Stimulated activated naive CD8-positive, alpha-beta T cell treated with anti-CD3 and anti-CD28 coated beads, Interleukin-15, Interleukin-2, amounts not matched to agents 100 ng/mL and 50 ng/mL, for 24 hours (primary cell): ENCODE results near the gene CD109.

Experiments used
- H3K27ac Mint-ChIP-seq: one replicate; pipeline ENCODE4 v1.8.0; 2021; ENCODE audit warnings: mild to moderate bottlenecking, mixed read lengths
- H3K27me3 Mint-ChIP-seq: one replicate; pipeline ENCODE4 v1.8.0; 2021; ENCODE audit warnings: mixed read lengths
- H3K36me3 Mint-ChIP-seq: one replicate; pipeline ENCODE4 v1.8.0; 2021; ENCODE audit warnings: low read depth, mixed read lengths
- H3K4me1 Mint-ChIP-seq: one replicate; pipeline ENCODE4 v1.8.0; 2021; ENCODE audit warnings: low read depth, mixed read lengths
- H3K4me3 Mint-ChIP-seq: one replicate; pipeline ENCODE4 v1.8.0; 2021; ENCODE audit warnings: mild to moderate bottlenecking, mixed read lengths
- H3K9me3 Mint-ChIP-seq: one replicate; pipeline ENCODE4 v1.8.0; 2021; ENCODE audit warnings: mixed read lengths

Gene CD109

GRCh38 chr6:73695619-73696421 lies at the start of gene CD109:
Gene CD109 (plus strand): TSS chr6:73696203. CDS start chr6:73696216, 13 bp downstream.
- peaks cover 35% of the 10 kb centered on the region for H3K27me3 Mint-ChIP-seq
- peak within 1 kb of the TSS; percentile 94 for H3K4me3 Mint-ChIP-seq
- H3K9me3 Mint-ChIP-seq = no peaks in the 10 kb centered on the region
- H3K4me1 Mint-ChIP-seq = peaks cover 59% of the 10 kb centered on the region
- peak within 1 kb of the TSS; percentile 96 for H3K27ac Mint-ChIP-seq
- peaks cover 30% of the 10 kb centered on the region for H3K36me3 Mint-ChIP-seq

DNA sequence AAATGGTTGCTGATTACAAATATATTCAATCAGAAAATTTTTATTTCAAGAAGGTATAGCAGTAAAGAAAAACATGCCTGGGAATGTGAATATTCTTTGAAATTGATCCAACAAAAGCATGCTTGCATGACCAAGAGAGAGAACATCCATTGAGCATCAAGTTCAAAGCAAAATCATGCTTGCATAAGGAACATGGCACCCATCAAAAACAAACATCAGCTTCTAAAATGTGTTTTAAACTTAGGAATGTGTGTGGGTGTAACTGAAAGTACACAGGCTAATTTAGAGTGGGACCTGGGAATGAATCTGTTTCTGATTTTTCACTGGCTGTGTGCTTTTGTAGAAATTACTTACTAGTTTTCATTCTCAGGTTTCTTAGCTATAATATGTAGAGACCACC lies 47.8 kb upstream of the CD109 start:
- no peak overlapping the region for H3K27ac Mint-ChIP-seq
- peaks cover 27% of the 10 kb centered on the region for H3K4me1 Mint-ChIP-seq
- H3K4me3 Mint-ChIP-seq = no peak overlapping the region
- peaks cover 12% of the 10 kb centered on the region for H3K36me3 Mint-ChIP-seq
- no peaks in the 10 kb centered on the region for H3K27me3 Mint-ChIP-seq
- H3K9me3 Mint-ChIP-seq = no peaks in the 10 kb centered on the region

GRCh38 chr6:73649783-73650182 lies 46.2 kb upstream of the CD109 start:
- peaks cover 12% of the 10 kb centered on the region for H3K36me3 Mint-ChIP-seq

DNA sequence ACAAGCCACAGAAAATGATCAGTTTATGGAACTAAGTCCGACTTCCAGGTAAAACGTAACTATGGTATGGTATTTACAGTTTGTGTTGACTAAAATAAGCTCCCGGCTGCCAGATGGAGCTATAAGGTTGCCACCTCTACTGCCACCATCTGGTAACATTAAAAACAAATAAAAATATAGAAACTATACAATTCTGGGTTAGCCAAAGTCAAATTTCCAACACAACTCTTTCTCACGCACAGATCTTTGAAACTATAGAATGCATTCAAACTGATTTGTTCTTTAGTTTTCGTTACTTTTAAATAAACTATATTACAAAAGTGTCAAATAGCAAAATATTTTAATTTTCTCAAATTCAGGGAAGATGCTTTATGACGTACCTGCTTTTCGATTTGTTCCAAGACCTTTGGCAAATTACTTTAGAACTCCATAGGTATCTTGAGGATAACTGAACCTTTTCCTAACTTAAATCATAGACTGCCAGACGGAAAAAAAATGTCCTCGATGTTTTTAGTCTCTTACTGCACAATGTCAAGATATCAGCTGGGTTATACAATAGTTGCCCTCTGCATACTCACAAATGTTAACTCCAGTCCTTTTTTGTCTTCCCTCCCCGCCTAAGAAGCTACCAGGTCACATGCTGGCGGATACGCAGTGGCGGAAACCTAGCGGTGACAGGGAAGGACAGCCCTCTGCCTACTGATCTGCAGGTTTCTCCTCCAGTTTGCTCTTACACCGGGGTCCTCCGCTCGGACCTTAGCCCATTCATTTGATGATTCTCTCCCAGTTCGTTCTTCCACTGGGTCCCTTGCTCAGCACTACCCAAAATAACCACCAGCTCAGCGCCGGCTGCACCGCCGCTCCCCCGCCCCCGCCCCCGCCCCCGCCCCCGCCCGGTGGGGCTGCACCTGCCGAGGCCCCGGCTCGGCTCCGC lies 43.1 kb upstream of the CD109 start:
- H3K27ac Mint-ChIP-seq = peak overlapping the region; percentile 93
- no peaks in the 10 kb centered on the region for H3K27me3 Mint-ChIP-seq
- H3K36me3 Mint-ChIP-seq = peaks cover 10% of the 10 kb centered on the region
- H3K9me3 Mint-ChIP-seq = no peaks in the 10 kb centered on the region
- H3K4me1 Mint-ChIP-seq = peaks cover 41% of the 10 kb centered on the region
- peak overlapping the region; percentile 97 for H3K4me3 Mint-ChIP-seq

More at GRCh38 chr6:73649783-73650182, 46.2 kb upstream of the CD109 start:
- Mint-ChIP-seq H3K4me3 (no peak overlapping the region), H3K4me1 (peaks cover 29% of the 10 kb centered on the region), H3K27ac (no peak overlapping the region), H3K27me3 (no peaks in the 10 kb centered on the region), H3K9me3 (no peaks in the 10 kb centered on the region)

DNA sequence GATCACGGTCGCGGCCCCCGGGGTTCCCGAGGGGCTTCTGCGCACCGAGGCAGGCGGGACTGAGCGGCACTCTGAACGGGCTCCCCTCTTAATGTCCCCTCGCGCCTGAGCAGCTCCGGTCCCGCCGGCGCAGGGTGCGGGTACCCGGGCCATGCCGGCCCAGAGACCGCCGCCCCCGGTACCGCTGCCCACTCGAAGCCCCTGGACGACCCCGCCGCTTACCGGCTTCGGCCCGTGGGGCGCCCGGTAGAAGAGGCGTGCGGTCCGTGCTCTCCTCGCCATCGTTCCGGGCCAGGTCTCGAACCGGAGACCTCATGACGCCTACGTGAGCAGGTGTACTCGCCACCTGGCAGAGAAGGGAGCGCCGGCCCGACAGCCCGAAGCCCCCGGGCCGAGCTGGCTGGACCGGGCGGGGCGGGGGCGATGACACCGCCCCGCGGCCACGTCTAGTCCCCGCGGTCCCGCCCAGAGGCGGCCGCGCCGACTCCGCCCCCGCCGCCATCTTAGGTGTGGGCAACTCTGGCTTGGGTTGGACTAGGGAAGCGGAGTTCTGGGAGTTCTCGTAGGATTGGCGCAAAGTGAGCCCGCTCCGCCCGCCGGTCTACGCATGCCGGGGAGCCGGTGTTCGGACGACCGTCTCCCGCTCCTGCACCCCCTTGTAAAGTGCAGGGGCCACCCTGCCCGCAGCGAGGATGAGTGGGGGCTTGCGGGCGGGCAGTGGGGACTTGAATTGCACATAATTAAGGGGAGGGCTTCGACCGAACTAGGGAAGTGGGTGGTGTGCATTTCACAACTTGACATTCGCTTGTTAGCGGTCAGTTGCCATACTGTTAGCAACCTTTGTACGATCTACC lies 42.2 kb upstream of the CD109 start, which contains the start of gene SLC17A5:
Gene SLC17A5, minus strand, starts transcription at position 422 of the 854 bp plus-strand sequence. Its CDS starts 106 bp downstream, at position 316.
- Mint-ChIP-seq H3K27me3 (no peaks in the 10 kb centered on the region), H3K9me3 (no peaks in the 10 kb centered on the region), H3K27ac (peak within 1 kb of the TSS; percentile 97), H3K4me3 (peak within 1 kb of the TSS; percentile 98), H3K36me3 (peaks cover 10% of the 10 kb centered on the region), H3K4me1 (peaks cover 44% of the 10 kb centered on the region)

DNA sequence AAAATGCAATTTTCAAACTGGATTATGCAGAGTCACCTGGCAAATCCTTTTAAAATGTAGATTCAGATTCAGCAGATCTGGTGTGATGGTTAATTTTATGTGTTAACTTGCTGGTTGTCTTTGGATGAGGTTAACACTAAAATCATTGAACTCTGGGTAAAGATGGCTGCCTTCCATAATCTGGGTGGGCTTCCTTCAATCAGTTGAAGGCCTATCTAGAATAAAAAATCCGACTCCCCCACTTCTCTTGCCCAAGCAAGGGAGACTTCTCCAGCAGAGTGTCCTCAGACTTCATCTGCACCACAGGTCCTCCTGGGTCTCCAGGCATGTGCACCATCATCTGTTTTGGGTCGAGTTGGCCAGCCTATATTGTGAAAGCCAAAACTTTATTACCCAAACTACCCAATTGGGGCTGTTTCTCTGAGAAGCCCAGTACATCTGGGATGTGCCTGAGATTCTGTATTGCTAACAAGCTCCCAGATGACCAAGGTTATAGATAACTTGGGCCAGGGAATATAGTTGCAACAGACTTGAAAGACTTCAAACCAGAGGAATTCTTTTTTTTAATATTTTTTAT lies 40.6 kb upstream of the CD109 start:
- peaks cover 44% of the 10 kb centered on the region for H3K4me1 Mint-ChIP-seq
- peak overlapping the region; percentile 54 for H3K27ac Mint-ChIP-seq
- no peaks in the 10 kb centered on the region for H3K27me3 Mint-ChIP-seq
- H3K4me3 Mint-ChIP-seq = peak overlapping the region; percentile 98
- H3K9me3 Mint-ChIP-seq = no peaks in the 10 kb centered on the region
- peaks cover 4% of the 10 kb centered on the region for H3K36me3 Mint-ChIP-seq

GRCh38 chr6:73656531-73657145 lies 39.4 kb upstream of the CD109 start:
- Mint-ChIP-seq H3K27ac (peak overlapping the region; percentile 34), H3K4me1 (peaks cover 40% of the 10 kb centered on the region), H3K27me3 (no peaks in the 10 kb centered on the region), H3K9me3 (no peaks in the 10 kb centered on the region), H3K4me3 (no peak overlapping the region), H3K36me3 (peaks cover 4% of the 10 kb centered on the region)

GRCh38 chr6:73657201-73657600 lies 38.8 kb upstream of the CD109 start:
- Mint-ChIP-seq H3K27me3 (no peaks in the 10 kb centered on the region), H3K4me3 (no peak overlapping the region), H3K4me1 (peaks cover 35% of the 10 kb centered on the region), H3K9me3 (no peaks in the 10 kb centered on the region), H3K36me3 (peaks cover 4% of the 10 kb centered on the region), H3K27ac (peak overlapping the region; percentile 34)

- Mint-ChIP-seq H3K4me3 (no peak overlapping the region), H3K36me3 (no peaks in the 10 kb centered on the region), H3K9me3 (no peaks in the 10 kb centered on the region), H3K27ac (no peak overlapping the region), H3K4me1 (peaks cover 17% of the 10 kb centered on the region), H3K27me3 (peaks cover 27% of the 10 kb centered on the region)
These were observed 31.3 kb upstream of the CD109 start for GRCh38 chr6:73664701-73665100.

- no peaks in the 10 kb centered on the region for H3K9me3 Mint-ChIP-seq
- peaks cover 36% of the 10 kb centered on the region for H3K27me3 Mint-ChIP-seq
- H3K4me3 Mint-ChIP-seq = no peak overlapping the region
- peaks cover 17% of the 10 kb centered on the region for H3K4me1 Mint-ChIP-seq
- H3K36me3 Mint-ChIP-seq = no peaks in the 10 kb centered on the region
- no peak overlapping the region for H3K27ac Mint-ChIP-seq
These were observed 30.2 kb upstream of the CD109 start for GRCh38 chr6:73665686-73666319.

DNA sequence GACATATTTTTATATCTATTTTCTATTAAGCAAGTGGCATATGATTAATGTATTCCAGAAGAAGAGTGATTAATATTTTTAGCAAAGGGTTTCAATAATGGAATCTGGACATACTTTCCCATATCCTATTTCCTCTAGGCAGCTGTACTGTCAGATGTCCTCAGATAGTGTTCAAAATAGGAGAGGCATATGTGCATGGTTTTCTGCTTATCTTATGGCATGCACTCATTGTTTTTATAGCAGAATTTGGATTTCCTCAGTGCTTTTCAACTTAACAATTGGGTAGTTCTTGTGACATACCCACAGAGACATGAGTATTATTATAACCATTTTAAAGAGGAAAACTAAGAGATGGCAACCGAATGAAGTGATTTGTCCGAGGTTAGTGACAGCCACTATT lies 29.6 kb upstream of the CD109 start:
- Mint-ChIP-seq H3K4me1 (peaks cover 17% of the 10 kb centered on the region), H3K4me3 (no peak overlapping the region)

DNA sequence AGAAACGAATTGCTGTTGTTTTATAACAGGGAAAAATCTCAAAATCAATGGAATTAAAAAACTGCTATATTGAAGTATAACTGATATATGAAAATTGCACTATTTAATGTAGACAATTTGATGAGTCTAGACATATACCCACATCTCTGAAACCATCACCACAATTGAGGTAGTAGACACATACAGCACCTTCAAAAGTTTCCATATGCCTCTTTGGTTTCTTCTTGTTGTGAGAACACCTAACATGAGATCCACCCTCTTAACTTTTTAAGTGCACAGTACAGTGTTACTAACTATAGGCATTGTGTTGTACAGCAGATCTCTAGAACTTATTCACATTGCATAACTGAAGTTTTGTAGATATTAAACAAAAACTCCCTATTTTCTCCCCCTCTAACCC lies 28.2 kb upstream of the CD109 start:
- Mint-ChIP-seq H3K4me3 (no peak overlapping the region), H3K9me3 (no peaks in the 10 kb centered on the region), H3K36me3 (no peaks in the 10 kb centered on the region), H3K27ac (peak overlapping the region; percentile 5), H3K27me3 (peaks cover 48% of the 10 kb centered on the region), H3K4me1 (peaks cover 17% of the 10 kb centered on the region)

More for the DNA sequence above, 29.6 kb upstream of the CD109 start:
- Mint-ChIP-seq H3K27ac (no peak overlapping the region), H3K36me3 (no peaks in the 10 kb centered on the region), H3K9me3 (no peaks in the 10 kb centered on the region), H3K27me3 (peaks cover 39% of the 10 kb centered on the region)

GRCh38 chr6:73669005-73669404 lies 27.0 kb upstream of the CD109 start:
- Mint-ChIP-seq H3K4me3 (no peak overlapping the region), H3K9me3 (no peaks in the 10 kb centered on the region), H3K27ac (no peak overlapping the region), H3K27me3 (peaks cover 48% of the 10 kb centered on the region), H3K4me1 (peaks cover 17% of the 10 kb centered on the region), H3K36me3 (no peaks in the 10 kb centered on the region)
